Stomach (tissue), 19 donors: Measurements from ENCODE around the gene FAM131A. TPM values are rescaled to one million over a fixed set of nuclear protein-coding genes. Genes with fewer than 3 reads are reported as not detected.
A peak's percentile ranks its signal among the peaks of the same experiment; 100 is the strongest.

Experiments used
- DNase-seq, 2 donors: peaks; one replicate each; pipeline versions ENCODE4 v3.0.0 to v3.0.0-alpha.2; 2013 to 2019
- H3K27ac ChIP-seq, 5 donors: fragments of 200-600 bp in 4 of 5; sonication (generic) in 4 of 5; one replicate each; pipeline ENCODE4 v1.5.1; 2013 to 2019; ENCODE audit warnings: mild to moderate bottlenecking in 1 of 5, moderate library complexity in 1 of 5
- H3K27me3 ChIP-seq, 3 donors: fragments of 200-600 bp; sonication (generic); one replicate each; pipeline ENCODE4 v1.5.1; 2017 to 2019; ENCODE audit warnings: mixed run types in 1 of 3
- H3K36me3 ChIP-seq, 4 donors: fragments of 200-600 bp; sonication (generic); 1 replicate in 3 of 4; 2 replicates in 1 of 4; pipeline ENCODE4 v1.5.1; 2016 to 2019
- H3K4me1 ChIP-seq, 4 donors: fragments of 200-600 bp; sonication (generic); one replicate each; pipeline ENCODE4 v1.5.1; 2016 to 2019
- H3K4me3 ChIP-seq, 4 donors: fragments of 200-600 bp; sonication (generic) in 3 of 4; one replicate each; pipeline ENCODE4 v1.5.1; 2016 to 2019; ENCODE audit warnings: mild to moderate bottlenecking in 1 of 4
- H3K9me3 ChIP-seq, 4 donors: fragments of 200-600 bp; sonication (generic); one replicate each; pipeline ENCODE4 v1.5.1; 2016 to 2019
- CTCF ChIP-seq, 7 experiments: fragments of 450-650 bp in 4 of 7; fragments of 200-600 bp in 3 of 7; sonication (generic) in 3 of 7; IDR thresholded peaks; one replicate each; pipeline ENCODE4 v1.5.1; 2016 to 2019; ENCODE audit warnings: antibody characterized with exemption in 7 of 7, control low read depth in 2 of 7, mild to moderate bottlenecking in 1 of 7
- EP300 ChIP-seq: sonication (generic); formaldehyde crosslinking; IDR thresholded peaks from one replicate; pipeline ENCODE4 v1.6.1; 2017; ENCODE audit warnings: antibody characterized with exemption
- POLR2A ChIP-seq, 4 donors: fragments of 450-650 bp; IDR thresholded peaks; one replicate each; pipeline ENCODE4 v1.6.1; 2016; ENCODE audit warnings: antibody characterized with exemption in 4 of 4, control low read depth in 2 of 4, mild to moderate bottlenecking in 1 of 4, moderate library complexity in 1 of 4
- POLR2AphosphoS5 ChIP-seq, 3 donors: sonication (generic); formaldehyde crosslinking; IDR thresholded peaks; one replicate each; pipeline ENCODE4 v1.6.1; 2016; ENCODE audit warnings: antibody characterized with exemption in 3 of 3
- whole genome bisulfite sequencing, 5 donors: extraction: QIAGEN DNeasy Blood & Tissue Kit in 3 of 5; methylation state at CpG; one replicate each; pipeline versions ENCODE4 v1.1.5 to v1.1.7; 2013 to 2018; 5-methylcytosine and 5-hydroxymethylcytosine counted together
- intact Hi-C: fragments of 100-400 bp; cut with DNase I; formaldehyde crosslinking; loops from one replicate; pipeline ENCODE4 v1.15.1; 2023; ENCODE audit warnings: low total_unique reads
- long read RNA-seq, 10 donors: transcript quantifications; one replicate each; lab custom pipeline, GENCODE V29; 2026
- polyA plus RNA-seq, 3 donors: library from polyadenylated mRNA; stranded (reverse); fragments of 200-250 nt; gene quantifications; one replicate each; pipeline ENCODE4 v1.2.3, GENCODE V29; 2013
- total RNA-seq, 5 donors: library from RNA; depleted of rRNA; stranded (reverse); fragments of >200 nt; gene quantifications; one replicate each; pipeline versions ENCODE4 v1.1.0 to v1.2.3, GENCODE V29; 2014 to 2016
- donor health status: healthy with polysubstance abuse.
- donor health status: Bipolar disorder and iron deficiency.
- donor health status: healthy.

The FAM131A gene
- total RNA-seq (10 to 100 TPM in 3 of 5 donors, 1 to 10 TPM in 2; 1.8 to 73.2 (median 28.8) TPM), polyA plus RNA-seq (10 to 100 TPM; 10.0 to 13.0 (median 12.5) TPM)
- long read RNA-seq, donor 1, partial matches to known transcripts = 0 of 4 reads
- long read RNA-seq, donor 1, other reads (novel, unspliced or antisense) = 0 of 4 reads
- long read RNA-seq, donor 2, partial matches to known transcripts = 0 of 8 reads
- long read RNA-seq, donor 2, other reads (novel, unspliced or antisense) = 0 of 8 reads
- long read RNA-seq, donor 3, partial matches to known transcripts = 0 of 3 reads
- long read RNA-seq, donor 3, other reads (novel, unspliced or antisense) = 0 of 3 reads
- long read RNA-seq, donor 4, partial matches to known transcripts = 0 of 1 reads
- long read RNA-seq, donor 4, other reads (novel, unspliced or antisense) = 0 of 1 reads
- long read RNA-seq, donor 5, partial matches to known transcripts = 0 of 5 reads
- long read RNA-seq, donor 5, other reads (novel, unspliced or antisense) = 0 of 5 reads
- long read RNA-seq, donor 6 = 0 reads
- long read RNA-seq, donor 7, partial matches to known transcripts = 0 of 4 reads
- long read RNA-seq, donor 7, other reads (novel, unspliced or antisense) = 0 of 4 reads
- long read RNA-seq, donor 8, partial matches to known transcripts = 0 of 7 reads
- long read RNA-seq, donor 8, other reads (novel, unspliced or antisense) = 0 of 7 reads
- long read RNA-seq, donor 9, partial matches to known transcripts = 0 of 3 reads
- long read RNA-seq, donor 9, other reads (novel, unspliced or antisense) = 0 of 3 reads
- long read RNA-seq, donor 10 = 0 reads

GRCh38 chr3:184337399-184337714 is at the start of gene FAM131A:
FAM131A (plus strand) TSS chr3:184337600; CDS start chr3:184337631, 31 bp downstream.
- H3K4me3 ChIP-seq = peak within 1 kb of the TSS; percentile 69 to 91 (median 82)
- peak in 1 of 2 donors; percentile 84 for DNase-seq
- TF ChIP-seq POLR2AphosphoS5 (IDR thresholded peaks at IDR 0.05) = peak; percentile 7 to 71 (median 32)
- TF ChIP-seq EP300 = no peak
- no peak for TF ChIP-seq POLR2A (IDR thresholded peaks at IDR 0.05)
- intact Hi-C loops = no loop called here
- peaks cover 33 to 44% (median 40%) of the 10 kb centered on the region in 4 donors for H3K36me3 ChIP-seq
- no peaks in the 10 kb centered on the region for H3K27me3 ChIP-seq
- peak within 1 kb of the TSS; percentile 96 to 99 (median 99) for H3K27ac ChIP-seq
- WGBS, 5 donors = 41 to 59% (median 54%) methylated on average over 5 to 6 of the region's 6 CpGs
- no peaks in the 10 kb centered on the region for H3K9me3 ChIP-seq
- peaks cover 34 to 86% (median 53%) of the 10 kb centered on the region in 4 donors for H3K4me1 ChIP-seq

GRCh38 chr3:184289426-184289938 is 47.9 kb upstream of the FAM131A start:
- H3K4me1 ChIP-seq = peaks cover 0 to 5% (median 0%) of the 10 kb centered on the region in 4 donors
- DNase-seq = peak; percentile 59 to 64
- WGBS, 5 donors = 4 to 9% (median 7%) methylated on average over 10 of the region's 10 CpGs
- H3K9me3 ChIP-seq = no peaks in the 10 kb centered on the region
- peaks cover 0 to 25% (median 0%) of the 10 kb centered on the region in 3 donors for H3K27me3 ChIP-seq
- intact Hi-C loops = no loop called here
- no peak overlapping the region for H3K27ac ChIP-seq
- no peaks in the 10 kb centered on the region for H3K36me3 ChIP-seq
- TF ChIP-seq POLR2A (IDR thresholded peaks at IDR 0.05) (no peak), CTCF (IDR thresholded peaks at IDR 0.05) (peak in 4 of 7 experiments; percentile 32 to 53 (median 44)), POLR2AphosphoS5 (IDR thresholded peaks at IDR 0.05) (no peak), EP300 (no peak)
- no peak overlapping the region for H3K4me3 ChIP-seq

- Histone ChIP-seq H3K27ac (no peak overlapping the region), H3K4me3 (no peak overlapping the region), H3K4me1 (peaks cover 0 to 5% (median 0%) of the 10 kb centered on the region in 4 donors), H3K36me3 (no peaks in the 10 kb centered on the region), H3K27me3 (peaks cover 0 to 25% (median 0%) of the 10 kb centered on the region in 3 donors), H3K9me3 (no peaks in the 10 kb centered on the region)
- TF ChIP-seq POLR2AphosphoS5 (IDR thresholded peaks at IDR 0.05) = no peak
- DNase-seq = no peak
- intact Hi-C loops = no loop called here
- 78 to 91% (median 87%) methylated on average over 7 to 10 of the region's 10 CpGs for WGBS, 5 donors
These were observed 47.1 kb upstream of the FAM131A start for GRCh38 chr3:184290331-184290730.

- Histone ChIP-seq H3K36me3 (no peaks in the 10 kb centered on the region), H3K27ac (no peak overlapping the region), H3K27me3 (peaks cover 0 to 25% (median 0%) of the 10 kb centered on the region in 3 donors), H3K4me3 (no peak overlapping the region), H3K4me1 (peaks cover 0 to 5% (median 0%) of the 10 kb centered on the region in 4 donors), H3K9me3 (no peaks in the 10 kb centered on the region)
- intact Hi-C loops = no loop called here
- no peak for DNase-seq
- 85 to 90% (median 86%) methylated on average over 22 of the region's 22 CpGs for WGBS, 5 donors
- no peak for TF ChIP-seq CTCF (IDR thresholded peaks at IDR 0.05)
- no peak for TF ChIP-seq POLR2AphosphoS5 (IDR thresholded peaks at IDR 0.05)
- no peak for TF ChIP-seq EP300
- TF ChIP-seq POLR2A (IDR thresholded peaks at IDR 0.05) = no peak
These were observed 46.2 kb upstream of the FAM131A start for GRCh38 chr3:184291044-184291737.
